Lower leg skin (tissue), 4 donors: ENCODE results near the gene AP1M1. TPM values are rescaled to one million over a fixed set of nuclear protein-coding genes. Genes with fewer than 3 reads are reported as not detected.

ENCODE experiments used
- DNase-seq, 2 donors: peaks; one replicate each; pipeline ENCODE4 v3.0.0-alpha.2; 2019; ENCODE audit warnings: low spot score in 2 of 2
- H3K4me3 ChIP-seq: fragments of 200-600 bp; sonication (generic); 2 replicates; pipeline ENCODE4 v1.5.1; 2017; ENCODE audit warnings: mild to moderate bottlenecking, low read depth; ENCODE audit not compliant: poor library complexity, severe bottlenecking
- CTCF ChIP-seq, 3 donors: fragments of 450-650 bp; IDR thresholded peaks; one replicate each; pipeline ENCODE4 v1.5.1; 2016; ENCODE audit warnings: antibody characterized with exemption in 3 of 3, mild to moderate bottlenecking in 3 of 3, moderate library complexity in 2 of 3
- POLR2A ChIP-seq, 2 donors: fragments of 450-650 bp; IDR thresholded peaks; one replicate each; pipeline ENCODE4 v1.6.1; 2016 to 2017; ENCODE audit warnings: antibody characterized with exemption in 2 of 2, mild to moderate bottlenecking in 1 of 2, moderate library complexity in 1 of 2
- WGBS, 2 donors: methylation state at CpG; one replicate each; pipeline ENCODE4 v1.1.5; 2018; 5-methylcytosine and 5-hydroxymethylcytosine counted together
- intact Hi-C: fragments of 100-400 bp; cut with DNase I; formaldehyde crosslinking; loops from one replicate; pipeline ENCODE4 v1.15.0; 2023; ENCODE audit warnings: low total_unique reads
- total RNA-seq, 4 donors: library from RNA; depleted of rRNA; stranded (reverse); fragments of >200 nt; gene quantifications; one replicate each; pipeline ENCODE4 v1.1.0, GENCODE V29; 2016

The AP1M1 gene
- total RNA-seq, 4 donors from 2014 or later, result 47.2 to 66.9 (median 48.6) TPM

- intact Hi-C loops, result no loop called here
- WGBS, 2 donors, result 86 to 92% methylated on average over 4 of the region's 4 CpGs
- DNase-seq, result no peak
- no peak for TF ChIP-seq CTCF (IDR thresholded peaks at IDR 0.05)
- H3K4me3 ChIP-seq, result no peak overlapping the region
These were observed 63.1 kb downstream of the AP1M1 start for GRCh38 chr19:16260812-16261161.

- intact Hi-C loops, result no loop called here
- 72% methylated on average over 18 of the region's 18 CpGs for WGBS, 2 donors
- no peak for TF ChIP-seq CTCF (IDR thresholded peaks at IDR 0.05)
- TF ChIP-seq POLR2A (IDR thresholded peaks at IDR 0.05), result no peak
- no peak overlapping the region for H3K4me3 ChIP-seq
- DNase-seq, result no peak
These were observed 64.1 kb downstream of the AP1M1 start for GRCh38 chr19:16261584-16262368.

GRCh38 chr19:16262618-16263017, 64.9 kb downstream of the AP1M1 start:
- TF ChIP-seq POLR2A (IDR thresholded peaks at IDR 0.05) (no peak), CTCF (IDR thresholded peaks at IDR 0.05) (no peak)
- WGBS, 2 donors, result 70 to 78% methylated on average over 8 of the region's 8 CpGs
- no peak for DNase-seq
- no peak overlapping the region for H3K4me3 ChIP-seq
- intact Hi-C loops, result no loop called here

DNA sequence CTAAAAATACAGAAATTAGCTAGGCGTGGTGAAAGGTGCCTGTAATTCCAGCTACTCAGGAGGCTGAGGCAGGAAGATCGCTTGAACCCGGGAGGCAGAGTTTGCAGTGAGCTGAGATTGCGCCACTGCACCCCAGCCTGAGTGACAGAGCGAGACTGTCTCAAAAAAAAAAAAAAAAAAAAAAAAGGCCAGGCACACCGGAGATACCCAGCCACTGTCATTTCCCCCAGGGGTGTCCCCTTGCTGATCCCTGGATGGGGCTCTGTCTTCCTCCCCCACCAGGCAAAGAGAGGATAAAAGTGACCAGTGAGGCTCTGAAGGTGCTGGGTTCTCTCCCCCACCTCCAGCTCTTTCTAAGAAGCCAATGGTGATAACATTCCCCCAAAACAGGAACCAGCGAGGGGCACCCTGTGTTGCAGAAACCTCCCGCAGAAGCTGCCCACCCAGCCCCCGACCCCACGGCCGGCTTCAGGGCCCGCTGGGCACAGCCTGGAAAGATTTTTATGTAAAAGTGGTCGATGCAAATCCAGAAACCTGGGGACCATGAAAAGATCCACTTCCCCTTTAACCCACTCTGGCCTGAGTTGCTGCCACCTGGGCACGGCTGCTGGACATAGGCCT, 65.5 kb downstream of the AP1M1 start:
- 64 to 69% methylated on average over 14 of the region's 14 CpGs for WGBS, 2 donors
- no peak for DNase-seq
- H3K4me3 ChIP-seq, result no peak overlapping the region
- intact Hi-C loops, result no loop called here
- TF ChIP-seq CTCF (IDR thresholded peaks at IDR 0.05), result no peak
- TF ChIP-seq POLR2A (IDR thresholded peaks at IDR 0.05), result no peak

DNA sequence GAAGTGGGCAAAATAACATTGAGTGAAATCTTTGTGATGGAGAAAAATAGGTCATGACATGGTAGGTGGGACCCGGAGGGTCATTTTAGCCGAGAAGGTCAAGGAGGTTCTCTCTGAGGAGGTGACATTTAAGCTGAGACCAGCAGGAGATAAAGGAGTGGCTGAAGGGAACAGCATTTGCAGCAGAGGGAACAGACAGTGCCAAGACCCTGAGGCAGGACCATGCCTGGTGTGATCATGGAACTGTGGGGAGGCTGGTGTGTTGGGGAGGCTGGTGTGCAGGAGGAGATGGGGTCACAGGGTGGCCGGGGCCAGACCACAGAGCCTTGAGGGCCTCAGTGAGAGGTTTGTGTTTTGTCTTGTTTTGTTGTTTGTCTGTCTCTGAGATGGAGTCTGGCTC, 67.5 kb downstream of the AP1M1 start:
- intact Hi-C loops, result no loop called here
- WGBS, 2 donors, result 83 to 93% methylated on average over 3 of the region's 3 CpGs
- no peak overlapping the region for H3K4me3 ChIP-seq
- TF ChIP-seq POLR2A (IDR thresholded peaks at IDR 0.05) (no peak), CTCF (IDR thresholded peaks at IDR 0.05) (no peak)
- no peak for DNase-seq
